Measurements from ENCODE around the gene RGS3.
A peak's percentile ranks its signal among the peaks of the same experiment; 100 is the strongest.
"Not testable (repeated sequence)": the region's sequence is repeated elsewhere in the genome, so short reads cannot be mapped to it uniquely, and the experiment has no call there.

Gene RGS3

DNA sequence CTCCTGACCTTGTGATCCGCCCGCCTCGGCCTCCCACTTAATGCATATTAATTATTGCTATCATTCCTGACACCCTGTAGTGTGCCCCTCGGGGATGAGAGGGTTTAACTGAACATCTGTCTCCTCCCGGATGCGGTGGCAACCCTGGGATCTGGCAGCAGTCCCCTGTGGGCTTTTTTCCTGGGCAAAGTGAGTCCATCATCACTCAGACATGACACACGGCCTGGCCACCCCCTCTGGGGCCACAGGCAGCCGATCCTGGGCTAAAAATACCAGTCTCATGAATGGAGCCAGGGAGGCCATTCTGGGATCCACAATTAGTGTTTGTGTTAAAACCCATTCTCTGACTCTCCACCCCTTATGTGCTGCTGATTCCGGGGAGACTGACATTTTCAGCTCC lies 161.2 kb downstream of the RGS3 start:
- DNase-seq = peak; percentile 76 to 89

DNA sequence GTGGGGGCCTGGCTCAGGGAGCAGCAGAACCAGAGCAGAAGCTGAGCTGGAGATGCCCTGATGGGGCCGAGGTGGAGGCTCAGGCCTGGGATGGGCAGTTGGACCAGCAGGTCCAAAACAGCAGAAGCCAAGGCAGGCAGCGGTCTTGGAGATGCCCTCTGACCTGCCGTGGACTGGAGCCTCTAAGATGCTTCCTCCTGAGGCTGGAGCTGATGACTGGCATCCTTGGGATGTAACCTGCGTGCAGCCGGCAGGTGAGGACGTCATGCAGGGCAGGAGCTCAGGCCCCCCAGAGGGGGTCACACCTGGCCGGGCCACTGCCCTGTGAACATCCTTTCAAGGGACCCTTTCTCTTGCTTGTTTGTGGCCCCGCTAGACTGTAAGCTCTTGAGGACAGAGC lies 162.0 kb downstream of the RGS3 start:
- no peak for DNase-seq

DNA sequence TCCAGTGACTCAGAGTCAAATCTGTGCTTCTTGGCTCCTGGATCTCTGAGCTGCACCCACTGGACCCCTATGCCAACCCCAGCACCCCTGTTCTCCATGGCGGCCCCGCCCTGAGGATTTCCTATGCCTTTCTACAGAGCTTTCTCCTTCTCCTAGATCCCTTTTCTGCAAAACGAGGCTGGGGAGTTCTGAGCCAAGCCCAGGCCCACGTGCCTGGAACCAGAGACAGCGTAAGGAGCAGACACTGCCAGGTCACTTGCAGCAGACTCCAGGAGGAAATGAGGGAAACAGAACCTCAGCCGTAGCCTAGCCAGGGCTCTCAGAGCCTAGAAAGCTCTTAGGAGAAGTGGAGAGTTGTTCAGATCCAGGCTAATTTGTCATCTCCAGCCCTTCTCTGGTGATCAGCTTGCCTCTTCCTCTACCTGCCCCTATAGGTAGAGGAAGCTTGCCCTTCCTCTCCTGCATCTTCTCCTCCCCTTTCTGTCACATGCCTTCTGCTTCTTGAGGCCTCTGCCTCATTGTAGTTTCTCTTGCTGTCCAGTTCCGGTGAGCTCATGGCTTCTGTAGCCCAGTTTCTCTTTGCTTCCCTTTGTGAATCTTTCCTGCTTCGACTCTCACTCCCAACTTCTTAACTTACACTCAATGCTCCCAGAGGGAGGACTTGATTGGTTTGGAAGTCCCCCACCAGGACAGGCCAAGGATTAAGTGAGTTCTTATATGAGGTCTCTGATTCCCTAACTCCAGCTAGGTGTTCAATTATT lies 163.4 kb downstream of the RGS3 start:
- no peak for DNase-seq

DNA sequence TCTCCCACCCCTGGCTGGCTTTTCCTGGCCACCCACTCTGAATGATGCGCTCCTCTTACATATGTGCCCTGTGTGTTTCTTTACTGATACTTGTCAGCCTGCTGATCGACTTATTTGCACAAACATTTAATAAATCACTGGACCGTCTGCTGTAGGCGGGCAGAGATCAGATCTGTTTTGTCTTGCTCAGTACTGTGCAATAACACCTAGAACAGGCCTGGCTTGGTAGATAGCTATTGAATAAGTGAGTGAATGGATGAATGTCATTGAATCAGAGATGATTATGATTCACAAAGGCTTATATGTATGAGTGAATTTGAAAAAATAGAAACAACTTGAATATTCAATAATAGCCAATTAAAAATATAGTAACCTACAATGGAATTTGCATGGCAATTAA lies 165.1 kb downstream of the RGS3 start:
- DNase-seq = no peak

DNA sequence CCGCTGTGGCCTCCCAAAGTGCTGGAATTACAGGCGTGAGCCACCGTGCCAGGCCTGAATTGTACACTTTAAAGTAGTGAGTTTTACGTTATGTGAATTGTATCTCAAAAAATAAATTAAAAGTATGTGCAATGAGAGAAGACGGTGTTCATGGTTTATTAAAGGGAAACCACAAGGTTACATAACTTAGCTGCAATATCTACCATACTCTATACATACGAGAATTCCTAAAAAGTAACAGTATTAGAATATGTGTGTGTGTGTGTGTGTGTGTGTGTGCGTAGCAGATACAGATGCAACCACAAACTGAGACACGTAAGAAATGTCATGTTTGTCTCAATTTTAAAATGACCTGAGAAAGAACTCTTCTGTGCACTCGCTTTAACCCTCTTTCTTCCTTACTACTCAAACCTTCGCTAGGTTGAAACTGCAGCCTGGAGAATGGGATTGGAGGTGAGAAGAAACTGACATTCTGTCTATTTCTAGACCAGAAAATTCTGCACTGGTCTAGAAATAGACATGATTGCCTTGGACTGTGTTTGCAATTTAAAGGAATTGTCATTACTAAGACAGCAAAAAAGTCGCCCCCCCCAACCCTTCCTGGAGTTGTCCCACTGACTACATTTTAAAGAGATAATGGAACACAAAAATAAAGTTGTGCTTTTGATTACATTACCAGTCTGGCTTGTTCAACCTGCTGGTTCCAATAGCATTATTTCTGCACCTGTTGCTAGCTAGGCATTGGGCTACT lies 167.0 kb downstream of the RGS3 start:
- no peak for DNase-seq

DNA sequence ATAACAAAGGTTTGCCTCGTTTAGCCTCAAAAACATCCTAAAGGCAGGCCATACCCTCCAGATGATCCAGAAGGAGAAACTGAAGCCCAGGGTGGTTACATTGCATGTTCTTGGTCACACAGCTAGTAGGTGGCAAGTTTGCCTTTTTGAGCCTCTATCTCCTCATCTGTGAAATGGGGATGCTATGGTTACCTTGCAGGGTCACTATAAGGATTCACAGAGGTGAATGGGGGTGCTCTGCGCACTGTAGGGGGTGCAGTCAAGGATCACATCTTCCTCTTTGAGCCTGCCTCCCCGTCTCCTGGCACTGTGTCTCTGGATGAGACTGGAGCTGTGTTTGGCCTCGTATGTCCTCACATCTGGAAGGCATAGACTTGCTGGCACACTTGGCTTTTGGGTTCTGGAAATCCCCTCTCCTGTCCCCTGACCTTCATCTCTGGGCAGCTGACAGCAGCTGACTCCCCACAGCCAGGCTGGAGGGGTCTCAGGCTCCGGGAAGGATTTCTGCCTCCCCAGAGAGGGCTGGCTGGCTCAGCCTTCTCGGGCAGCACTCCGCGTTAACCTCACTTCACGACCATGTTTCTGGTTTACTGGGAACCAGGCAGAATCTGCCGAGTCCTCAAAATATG lies 167.7 kb downstream of the RGS3 start:
- DNase-seq = no peak

DNA sequence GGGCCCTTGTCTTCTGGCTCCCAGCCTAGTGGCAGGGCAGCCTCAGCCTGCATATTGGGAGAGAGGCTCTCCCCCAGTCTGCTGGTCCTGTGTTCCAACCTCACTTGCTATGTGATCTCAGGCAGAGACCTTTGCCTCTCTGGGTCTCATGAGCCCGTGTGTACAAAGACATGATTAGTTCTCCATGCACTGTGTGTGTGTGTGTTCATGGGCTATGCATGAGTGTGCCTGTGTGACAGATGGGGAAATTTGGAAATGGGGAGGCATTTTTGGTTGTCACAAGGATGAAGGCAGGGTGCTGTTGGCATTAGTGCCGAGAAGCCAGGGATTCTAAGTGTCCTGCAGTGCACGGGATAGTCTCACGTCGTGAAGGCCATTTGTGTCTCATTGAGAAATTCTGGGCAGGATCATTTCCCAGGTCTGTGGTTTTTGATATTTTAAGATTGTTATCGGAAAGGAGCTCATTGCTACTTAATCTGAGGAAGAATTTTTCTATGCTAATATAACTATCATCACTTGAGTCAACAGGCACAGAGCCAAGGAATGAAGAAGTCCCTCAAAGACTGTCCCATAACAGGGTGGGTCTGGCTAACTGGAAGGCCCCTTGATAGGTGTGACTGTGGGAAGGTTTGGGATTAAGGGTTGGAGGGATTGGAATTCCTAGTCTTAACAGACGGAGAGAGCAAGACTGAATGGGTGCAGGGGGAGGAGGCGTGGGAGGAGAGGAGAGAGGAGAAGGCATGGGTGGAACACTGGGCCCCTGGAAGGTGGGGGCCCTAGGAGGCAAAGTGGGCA lies 168.5 kb downstream of the RGS3 start:
- no peak for DNase-seq

DNA sequence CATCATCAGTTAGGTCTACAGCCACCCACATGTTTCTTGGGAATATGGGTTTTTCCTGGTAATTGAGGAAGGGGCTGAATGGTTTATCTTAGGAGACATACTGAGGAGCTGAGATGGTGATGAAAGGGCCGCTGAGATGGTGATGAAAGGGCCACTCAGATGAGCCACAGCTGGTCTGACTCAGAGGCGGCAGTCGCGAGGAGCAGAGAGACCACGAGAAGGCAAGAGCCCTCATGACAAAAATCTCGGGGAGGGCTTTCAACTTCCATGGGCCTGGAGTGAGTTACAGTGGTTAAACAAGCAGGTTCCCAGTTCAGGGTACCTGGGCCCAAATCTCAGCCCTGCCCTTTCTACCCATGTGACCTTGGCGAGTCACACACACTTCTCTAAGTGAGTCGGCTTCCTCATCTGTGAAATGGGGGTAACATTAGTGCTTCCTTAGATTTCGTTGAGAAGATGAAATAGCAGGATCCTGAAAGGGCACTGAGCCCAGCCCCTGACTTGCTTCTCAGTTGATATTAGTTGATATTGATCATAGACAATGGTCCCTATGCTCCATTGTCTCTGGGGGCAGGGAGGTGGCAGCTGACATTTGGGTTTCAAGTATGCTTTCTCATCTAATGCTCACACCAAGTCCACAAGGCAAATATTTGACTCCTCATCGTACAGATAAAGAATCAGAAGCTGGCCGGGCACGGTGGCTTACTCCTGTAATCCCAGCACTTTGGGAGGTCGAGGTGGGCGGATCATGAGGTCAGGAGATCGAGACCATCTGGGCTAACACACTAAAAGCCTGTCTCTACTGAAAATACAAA lies 169.5 kb downstream of the RGS3 start:
- no peak for DNase-seq

DNA sequence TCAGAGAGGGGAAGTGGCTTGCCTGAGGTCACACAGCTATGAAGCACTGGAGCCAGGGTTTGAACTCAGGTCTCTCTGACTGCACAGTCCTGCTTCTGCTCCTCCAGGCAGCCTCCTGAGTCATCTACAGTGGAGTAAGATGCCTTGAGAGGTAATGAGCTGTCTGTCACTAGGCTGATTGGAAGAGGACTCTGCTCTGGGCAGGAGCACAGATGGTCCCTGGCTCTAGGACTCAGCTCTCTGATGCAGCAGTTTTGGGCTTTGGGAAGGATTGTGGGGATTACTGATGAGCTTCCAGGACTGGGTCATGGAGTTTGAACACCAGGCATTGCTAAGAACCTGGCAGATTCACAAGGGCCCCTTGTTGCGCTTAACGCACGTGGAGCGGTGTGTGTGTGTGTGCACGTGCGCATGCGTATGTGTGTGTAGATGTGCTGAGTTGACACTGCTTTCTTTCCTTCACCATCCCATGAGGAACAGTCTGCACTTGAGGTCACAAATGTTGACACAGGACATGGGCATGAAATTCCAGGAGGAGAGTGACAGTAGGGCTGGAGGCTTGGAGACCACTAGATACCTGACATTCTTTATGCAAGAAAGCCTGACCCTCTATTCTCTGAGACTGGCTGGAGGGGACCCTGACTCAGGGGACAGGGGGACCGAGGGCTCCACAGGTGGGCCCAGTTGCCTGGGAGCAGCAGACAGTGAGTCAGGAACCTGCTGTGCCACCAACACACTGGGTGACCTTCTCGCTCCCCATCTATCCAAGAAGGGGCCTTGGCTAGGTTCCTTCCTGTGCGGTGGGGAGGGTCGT lies 170.5 kb downstream of the RGS3 start:
- DNase-seq = peak; percentile 97 to 98

DNA sequence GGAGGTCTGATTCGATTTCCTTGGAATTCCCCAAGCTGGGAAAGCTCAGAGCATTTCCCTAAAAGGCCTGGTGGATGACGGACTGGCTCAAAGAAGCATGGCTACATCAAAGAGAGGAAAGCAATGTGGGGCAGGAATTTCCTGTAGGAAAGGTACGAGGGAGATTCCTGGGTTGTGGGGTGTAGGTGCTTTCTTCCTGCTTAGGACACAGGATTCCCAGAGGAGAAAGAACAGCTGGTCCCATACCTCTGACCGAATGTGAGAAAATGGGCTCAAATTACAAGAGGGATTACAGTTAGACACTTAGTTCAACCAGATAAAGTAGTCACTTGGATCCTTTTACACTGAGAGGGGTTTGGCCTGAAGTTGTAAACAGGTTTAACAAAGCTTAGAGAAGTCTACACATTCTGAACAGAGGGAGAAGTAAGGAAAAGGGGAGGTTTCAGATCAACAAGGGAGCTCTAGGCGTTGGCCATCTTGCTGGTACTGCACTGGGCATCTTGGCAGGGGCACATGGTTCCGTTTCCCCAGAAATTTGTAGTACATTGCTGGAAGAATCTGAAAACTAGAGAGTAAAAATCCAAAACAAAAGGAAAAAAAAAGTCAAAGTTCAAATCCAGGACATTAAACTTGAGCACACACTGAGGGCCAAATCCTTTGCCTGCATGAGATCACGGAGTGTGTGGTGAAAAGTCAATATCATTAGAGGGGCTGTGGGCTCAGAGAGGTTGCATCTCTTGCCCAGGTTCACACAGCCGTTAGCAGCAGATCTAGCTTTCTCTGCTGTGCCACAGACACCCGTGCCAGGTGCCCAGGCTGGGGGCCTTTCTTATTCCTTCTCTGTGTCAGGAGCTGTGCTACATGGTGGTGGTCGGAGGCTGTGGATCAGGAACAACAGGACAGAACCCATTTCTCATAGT lies 171.3 kb downstream of the RGS3 start:
- peak; percentile 92 to 98 for DNase-seq

DNA sequence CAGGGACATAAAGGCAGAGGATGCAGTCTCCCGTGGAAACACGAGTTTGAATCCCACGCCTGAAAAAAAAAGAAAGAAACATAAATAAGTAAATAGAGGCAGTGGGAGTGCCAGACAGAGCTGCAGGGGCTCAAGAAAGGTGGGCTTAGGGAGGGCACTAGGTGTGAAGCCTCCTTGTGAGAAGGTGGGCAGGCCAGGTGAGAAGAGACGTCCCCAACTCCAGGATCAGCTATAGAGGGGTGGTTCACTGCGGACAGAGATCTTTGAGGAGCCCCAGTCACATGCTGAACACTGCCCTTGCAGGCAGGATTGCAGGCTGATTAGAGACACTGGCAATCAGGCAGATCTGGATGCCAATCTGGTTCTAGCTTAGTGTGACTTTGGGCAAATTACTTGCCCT lies 172.1 kb downstream of the RGS3 start:
- no peak for DNase-seq

DNA sequence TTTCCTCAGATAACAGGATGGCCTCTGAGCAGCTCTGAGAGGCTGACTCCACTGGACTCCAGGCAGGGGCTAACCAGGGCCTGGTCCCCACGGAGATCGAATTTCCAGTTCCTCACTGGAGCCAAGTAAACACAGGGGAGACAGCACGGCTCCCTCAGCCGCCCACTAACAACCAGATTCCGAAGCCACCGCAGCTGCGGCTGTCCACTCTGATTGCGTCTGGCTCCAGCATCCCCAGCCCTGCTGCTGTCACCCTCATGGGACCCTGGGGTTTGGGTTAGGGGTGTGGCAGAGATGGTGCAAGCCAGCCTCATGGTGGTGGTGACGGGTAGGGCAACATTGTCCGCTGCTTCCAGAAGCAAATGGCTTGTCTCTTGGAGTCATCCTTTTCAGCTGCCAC lies 172.6 kb downstream of the RGS3 start:
- DNase-seq = no peak

DNA sequence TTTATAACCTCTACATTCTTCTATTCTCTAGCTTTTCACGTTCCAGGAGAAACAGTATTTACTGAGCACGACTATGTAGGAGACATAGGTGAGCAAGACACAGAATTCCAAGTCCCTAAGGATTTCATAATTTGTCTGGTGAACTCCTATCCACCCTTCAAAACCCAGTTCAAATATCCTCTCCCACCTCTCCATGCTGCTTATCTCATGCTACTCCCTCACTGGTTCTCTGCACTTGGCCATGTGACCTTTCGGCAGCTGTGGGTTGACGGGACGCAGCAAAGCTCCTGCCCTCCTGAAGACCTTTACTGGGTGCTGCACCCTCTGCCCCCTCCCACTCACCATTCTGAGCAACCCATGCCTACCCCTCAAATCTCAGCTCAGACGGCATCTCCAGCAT lies 173.2 kb downstream of the RGS3 start:
- DNase-seq = no peak

DNA sequence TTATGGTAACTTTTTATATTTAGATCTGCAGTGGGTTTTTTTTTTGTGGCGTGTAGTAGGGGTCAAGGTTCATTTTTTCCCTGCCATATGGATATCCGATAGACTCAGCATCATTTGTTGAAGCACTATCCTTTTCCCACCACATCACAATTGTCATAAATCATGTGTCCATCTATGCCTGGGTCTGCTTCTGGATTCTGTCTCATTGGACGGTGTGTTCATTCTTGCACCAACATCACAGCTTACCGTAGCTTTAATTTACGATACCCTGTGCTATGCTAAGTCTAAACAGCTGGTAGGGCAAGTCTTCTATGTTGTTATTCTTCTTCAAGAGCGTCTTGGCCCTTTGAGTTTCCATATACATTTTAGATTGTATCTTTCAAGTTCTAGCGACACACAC lies 175.0 kb downstream of the RGS3 start:
- DNase-seq = no peak

DNA sequence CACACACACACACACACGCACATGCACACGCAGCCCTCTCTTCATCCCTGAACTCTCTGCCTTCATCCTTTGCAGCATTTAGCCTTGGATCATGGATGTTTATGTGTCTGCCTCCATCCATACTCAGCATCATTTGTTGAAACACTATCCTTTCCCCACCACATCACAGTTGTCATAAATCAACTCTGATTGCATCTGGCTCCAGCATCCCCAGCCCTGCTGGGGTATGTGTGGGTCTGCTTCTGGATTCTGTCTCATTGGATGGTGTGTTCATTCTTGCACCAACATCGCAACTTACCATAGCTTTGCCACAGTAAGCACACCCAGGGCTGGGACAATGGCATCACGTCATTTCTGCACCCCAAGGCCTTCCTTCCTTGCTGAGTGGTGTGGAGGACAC lies 175.4 kb downstream of the RGS3 start:
- no peak for DNase-seq

DNA sequence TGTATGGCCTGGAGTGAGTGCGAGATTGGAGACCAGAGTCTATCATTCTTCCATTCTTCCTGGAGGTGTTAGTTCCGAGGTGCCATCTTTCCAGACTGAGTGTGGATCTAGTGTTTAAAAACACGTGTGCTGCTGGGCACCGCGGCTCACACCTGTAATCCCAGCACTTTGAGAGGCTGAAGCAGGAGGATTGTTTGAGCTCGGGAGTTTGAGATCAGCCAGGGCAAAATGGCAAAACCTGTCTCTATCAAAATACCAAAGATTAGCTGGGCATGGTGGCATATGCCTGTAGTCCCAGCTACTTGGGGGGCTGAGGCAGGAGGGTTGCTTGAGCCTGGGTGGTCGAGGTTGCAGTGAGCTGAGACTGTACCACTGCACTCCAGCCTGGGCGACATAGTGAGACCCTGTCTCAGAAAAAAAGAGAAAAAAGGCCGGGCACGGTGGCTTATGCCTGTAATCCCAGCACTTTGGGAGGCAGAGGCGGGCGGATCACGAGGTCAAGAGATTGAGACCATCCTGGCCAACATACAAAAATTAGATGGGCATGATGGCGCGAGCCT lies 176.0 kb downstream of the RGS3 start:
- not testable (repeated sequence) for DNase-seq

DNA sequence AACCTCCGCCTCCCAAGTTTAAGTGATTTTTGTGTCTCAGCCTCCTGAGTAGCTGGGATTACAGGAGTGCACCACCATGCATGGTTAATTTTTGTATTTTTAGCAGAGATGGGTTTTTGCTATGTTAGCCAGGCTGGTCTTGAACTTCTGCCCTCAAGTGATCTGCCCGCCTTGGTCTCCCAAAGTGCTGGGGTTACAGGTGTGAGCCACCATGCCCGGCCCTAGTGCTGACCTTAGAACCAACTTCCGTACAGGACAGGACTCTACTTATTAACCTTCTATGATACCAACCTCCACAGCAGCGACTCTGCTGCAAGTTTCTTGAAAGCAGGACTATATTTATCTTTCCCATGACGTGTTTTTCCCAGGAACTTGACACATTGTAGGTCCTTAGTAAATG lies 176.9 kb downstream of the RGS3 start:
- no peak for DNase-seq

DNA sequence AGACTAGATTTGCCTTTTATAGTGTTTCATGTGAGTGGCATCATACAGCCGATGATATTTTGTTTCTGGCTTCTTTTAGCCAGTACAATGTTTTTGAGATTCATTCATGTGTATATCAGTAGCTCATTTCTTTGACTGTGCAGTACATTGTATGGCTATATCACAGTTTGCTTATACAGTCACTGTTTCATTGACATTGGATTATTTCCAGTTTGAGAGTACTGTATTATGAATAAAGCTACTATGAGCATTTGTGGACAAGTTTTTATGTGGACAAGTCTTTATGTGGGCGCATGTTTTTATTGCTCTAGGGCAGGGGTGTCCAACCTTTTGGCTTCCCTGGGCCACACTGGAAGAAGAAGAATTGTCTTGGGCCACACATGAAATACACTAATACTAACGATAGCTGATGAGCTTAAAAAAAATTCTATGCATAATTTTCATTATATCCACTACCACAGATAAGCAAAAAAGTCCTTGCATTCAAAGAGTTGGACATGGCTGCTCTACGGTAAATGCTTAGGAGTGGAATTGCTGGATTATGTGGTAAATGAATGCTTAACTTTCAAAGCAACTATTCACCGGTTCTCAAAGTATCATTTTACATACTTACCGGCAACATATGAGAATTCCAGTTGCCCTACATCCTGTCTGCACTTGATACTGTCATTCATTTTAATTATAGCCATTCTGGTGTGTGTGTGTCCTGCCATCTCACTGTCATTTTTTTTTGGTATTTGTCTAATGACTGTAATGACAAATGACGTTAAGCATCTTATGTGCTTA lies 177.8 kb downstream of the RGS3 start:
- DNase-seq = peak in 1 of 2 experiments; percentile 27

DNA sequence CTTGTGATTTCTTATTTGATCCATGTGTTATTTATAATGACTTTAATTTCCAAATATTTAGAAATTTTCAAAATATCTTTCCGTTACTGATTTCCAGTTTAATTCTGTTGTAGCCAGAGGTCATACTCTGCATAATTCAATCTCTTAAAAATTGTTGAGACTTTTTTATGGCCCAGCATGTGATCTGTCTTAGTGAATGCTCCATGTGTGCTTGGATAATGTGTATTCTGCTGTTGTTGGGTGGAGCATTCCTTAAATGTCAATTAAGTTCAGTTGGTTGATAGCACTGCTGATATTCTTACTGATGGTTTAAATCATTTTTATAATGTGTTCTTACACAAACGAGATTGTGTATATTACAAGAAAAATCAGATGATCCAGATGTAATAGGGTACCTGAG lies 180.8 kb downstream of the RGS3 start:
- no peak for DNase-seq

All from NCI-H524 (cell line).